Measurements from ENCODE around the gene KCNN4.

The KCNN4 gene

DNA sequence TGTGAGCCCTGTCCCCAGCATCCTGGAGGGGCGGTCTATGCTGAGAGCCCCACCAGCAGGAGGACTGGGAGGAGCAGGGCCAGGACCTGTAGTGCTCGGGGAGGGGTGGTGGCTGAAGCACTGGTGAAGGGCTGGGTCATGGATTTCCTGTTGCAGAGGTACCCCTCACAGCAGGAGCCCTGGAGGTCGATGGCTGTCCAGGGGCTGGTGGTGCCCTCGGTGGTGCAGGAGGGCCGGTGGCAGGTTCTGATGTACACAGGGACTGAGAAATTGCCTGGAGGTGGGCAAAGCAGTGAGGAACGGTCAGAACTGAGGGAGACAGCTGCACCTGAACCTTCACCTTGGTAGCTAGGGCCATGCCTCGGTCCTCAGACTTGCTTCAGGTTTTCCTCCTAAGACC is 16.8 kb upstream of the KCNN4 start:
- Histone ChIP-seq H3K18ac (ENCODE audit: low read length) (no peak overlapping the region), H3K9ac (ENCODE audit: low read length) (no peak overlapping the region), H3K27me3 (ENCODE audit: insufficient read depth, low read length, poor library complexity) (peaks cover 4% of the 10 kb centered on the region), H2BK5ac (ENCODE audit: low read length) (no peak overlapping the region), H3K79me1 (ENCODE audit: low read length) (no peaks in the 10 kb centered on the region), H3K79me2 (ENCODE audit: control insufficient read depth, insufficient read depth, low read length) (no peaks in the 10 kb centered on the region), H3K23ac (ENCODE audit: low read length) (no peak overlapping the region), H3K4me2 (ENCODE audit: low read length) (no peak overlapping the region), H2BK120ac (ENCODE audit: low read depth, low read length) (no peak overlapping the region), H3K56ac (ENCODE audit: low read length) (no peak overlapping the region), H2BK15ac (replicated peaks; ENCODE audit: low read depth) (no peak overlapping the region), H2AK5ac (ENCODE audit: low read length) (no peak overlapping the region), H3K36me3 (ENCODE audit: control insufficient read depth, insufficient read depth, low read length) (no peaks in the 10 kb centered on the region), H3K4me1 (ENCODE audit: control insufficient read depth, low read depth, low read length) (no peaks in the 10 kb centered on the region), H4K8ac (ENCODE audit: low read depth, low read length) (no peak overlapping the region), H3K4ac (ENCODE audit: low read depth, low read length) (no peak overlapping the region), H3K4me3 (ENCODE audit: low read length) (no peak overlapping the region), H4K5ac (ENCODE audit: low read length) (no peak overlapping the region), H3K27ac (ENCODE audit: low read depth, low read length) (no peak overlapping the region)
- no peak for DNase-seq
- no CpG with 5 or more reads among the region's 7 CpGs for WGBS (ENCODE audit: extremely low coverage, insufficient coverage, low lambda C conversion rate)

DNA sequence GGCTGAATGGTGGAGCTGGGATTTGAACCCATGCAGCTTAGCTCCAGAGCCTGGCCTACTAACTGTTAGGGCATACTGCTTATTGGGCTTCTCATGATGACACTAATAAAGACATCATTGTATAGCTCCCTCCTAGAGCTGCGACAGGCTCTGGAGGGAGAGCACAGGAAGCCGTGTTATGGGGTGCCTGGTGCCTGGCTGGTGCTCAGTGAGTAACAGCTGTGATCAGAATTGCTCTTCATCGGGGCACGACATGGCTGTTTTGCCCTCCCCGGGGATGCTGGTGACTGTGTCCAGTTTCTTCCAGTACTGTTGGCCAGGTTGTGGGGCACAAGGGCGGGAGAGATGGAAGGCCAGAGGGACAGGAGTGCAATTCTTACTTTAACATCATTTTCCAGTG is 16.3 kb upstream of the KCNN4 start:
- no peak overlapping the region for H3K56ac ChIP-seq (ENCODE audit: low read length)
- H3K4me1 ChIP-seq (ENCODE audit: control insufficient read depth, low read depth, low read length) = no peaks in the 10 kb centered on the region
- no peaks in the 10 kb centered on the region for H3K79me1 ChIP-seq (ENCODE audit: low read length)
- peaks cover 4% of the 10 kb centered on the region for H3K27me3 ChIP-seq (ENCODE audit: insufficient read depth, low read length, poor library complexity)
- no peak overlapping the region for H3K27ac ChIP-seq (ENCODE audit: low read depth, low read length)
- no peak overlapping the region for H3K18ac ChIP-seq (ENCODE audit: low read length)
- H2BK120ac ChIP-seq (ENCODE audit: low read depth, low read length) = no peak overlapping the region
- no peak overlapping the region for H3K23ac ChIP-seq (ENCODE audit: low read length)
- DNase-seq = no peak
- H4K8ac ChIP-seq (ENCODE audit: low read depth, low read length) = no peak overlapping the region
- H3K4me3 ChIP-seq (ENCODE audit: low read length) = no peak overlapping the region
- no peak overlapping the region for H3K4me2 ChIP-seq (ENCODE audit: low read length)
- WGBS (ENCODE audit: extremely low coverage, insufficient coverage, low lambda C conversion rate) = no CpG with 5 or more reads among the region's 6 CpGs
- H3K9ac ChIP-seq (ENCODE audit: low read length) = no peak overlapping the region
- H3K36me3 ChIP-seq (ENCODE audit: control insufficient read depth, insufficient read depth, low read length) = no peaks in the 10 kb centered on the region
- no peak overlapping the region for H2BK5ac ChIP-seq (ENCODE audit: low read length)
- no peak overlapping the region for H3K4ac ChIP-seq (ENCODE audit: low read depth, low read length)
- H2BK15ac ChIP-seq (replicated peaks; ENCODE audit: low read depth) = no peak overlapping the region
- H3K79me2 ChIP-seq (ENCODE audit: control insufficient read depth, insufficient read depth, low read length) = no peaks in the 10 kb centered on the region
- H2AK5ac ChIP-seq (ENCODE audit: low read length) = no peak overlapping the region
- H4K5ac ChIP-seq (ENCODE audit: low read length) = no peak overlapping the region

DNA sequence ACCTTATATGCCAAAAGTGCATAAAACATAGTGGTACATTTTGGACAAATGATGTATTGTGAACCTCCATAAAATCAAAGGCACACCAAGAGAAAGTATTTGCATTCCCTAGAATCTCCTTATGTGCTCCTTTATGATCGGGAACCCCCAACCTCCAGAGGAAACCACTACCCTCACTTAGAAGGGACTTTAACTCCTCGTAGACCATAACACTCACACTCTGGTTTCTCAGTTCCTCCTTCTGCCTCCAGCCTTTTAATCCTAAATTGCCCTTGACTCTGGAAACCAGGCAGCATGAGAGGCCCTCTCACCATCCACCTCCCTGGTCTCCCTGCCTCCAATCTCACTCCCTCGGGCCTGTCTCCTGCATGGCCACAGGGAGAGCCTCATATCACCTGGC is 9.8 kb upstream of the KCNN4 start:
- no peaks in the 10 kb centered on the region for H3K27me3 ChIP-seq (ENCODE audit: insufficient read depth, low read length, poor library complexity)
- H3K4ac ChIP-seq (ENCODE audit: low read depth, low read length) = no peak overlapping the region
- no CpG with 5 or more reads among the region's 3 CpGs for WGBS (ENCODE audit: extremely low coverage, insufficient coverage, low lambda C conversion rate)

DNA sequence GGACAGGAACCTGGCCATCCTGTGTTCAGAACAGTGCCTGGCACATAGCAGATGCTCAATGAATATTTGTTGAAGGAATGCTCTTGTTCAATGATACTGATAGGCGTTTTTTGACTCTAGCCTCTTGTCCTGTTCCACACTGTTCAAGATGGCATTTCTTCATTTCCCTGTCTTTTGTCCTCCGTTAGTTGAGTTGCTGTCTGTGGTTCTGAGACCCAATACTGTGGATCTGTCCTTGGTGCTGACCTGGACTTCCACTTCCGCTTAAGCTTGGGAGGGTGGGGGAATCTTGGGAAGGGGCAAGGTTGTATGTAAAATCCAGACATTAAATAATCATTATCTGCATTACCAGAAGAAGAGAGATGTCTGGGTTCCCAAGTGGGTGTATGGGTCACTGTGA is 8.3 kb upstream of the KCNN4 start:
- Histone ChIP-seq H4K5ac (ENCODE audit: low read length) (no peak overlapping the region), H3K27ac (ENCODE audit: low read depth, low read length) (no peak overlapping the region), H3K4me3 (ENCODE audit: low read length) (no peak overlapping the region), H3K4me2 (ENCODE audit: low read length) (no peak overlapping the region), H3K9ac (ENCODE audit: low read length) (no peak overlapping the region), H3K79me1 (ENCODE audit: low read length) (no peaks in the 10 kb centered on the region), H3K36me3 (ENCODE audit: control insufficient read depth, insufficient read depth, low read length) (no peaks in the 10 kb centered on the region), H3K23ac (ENCODE audit: low read length) (no peak overlapping the region), H3K56ac (ENCODE audit: low read length) (no peak overlapping the region), H4K8ac (ENCODE audit: low read depth, low read length) (no peak overlapping the region), H3K4ac (ENCODE audit: low read depth, low read length) (no peak overlapping the region), H3K4me1 (ENCODE audit: control insufficient read depth, low read depth, low read length) (no peaks in the 10 kb centered on the region), H2BK120ac (ENCODE audit: low read depth, low read length) (no peak overlapping the region), H3K18ac (ENCODE audit: low read length) (no peak overlapping the region), H3K79me2 (ENCODE audit: control insufficient read depth, insufficient read depth, low read length) (no peaks in the 10 kb centered on the region), H2BK15ac (replicated peaks; ENCODE audit: low read depth) (no peak overlapping the region), H2AK5ac (ENCODE audit: low read length) (no peak overlapping the region), H2BK5ac (ENCODE audit: low read length) (no peak overlapping the region), H3K27me3 (ENCODE audit: insufficient read depth, low read length, poor library complexity) (no peaks in the 10 kb centered on the region)
- WGBS (ENCODE audit: extremely low coverage, insufficient coverage, low lambda C conversion rate) = no CpG with 5 or more reads among the region's 3 CpGs
- peak; percentile 69 for DNase-seq

More for the DNA sequence above, 9.8 kb upstream of the KCNN4 start:
- no peak overlapping the region for H4K8ac ChIP-seq (ENCODE audit: low read depth, low read length)
- H3K4me2 ChIP-seq (ENCODE audit: low read length) = no peak overlapping the region
- no peak overlapping the region for H3K56ac ChIP-seq (ENCODE audit: low read length)
- H2AK5ac ChIP-seq (ENCODE audit: low read length) = no peak overlapping the region
- H3K23ac ChIP-seq (ENCODE audit: low read length) = no peak overlapping the region
- no peaks in the 10 kb centered on the region for H3K36me3 ChIP-seq (ENCODE audit: control insufficient read depth, insufficient read depth, low read length)
- H3K4me3 ChIP-seq (ENCODE audit: low read length) = no peak overlapping the region
- H2BK15ac ChIP-seq (replicated peaks; ENCODE audit: low read depth) = no peak overlapping the region
- no peak overlapping the region for H3K27ac ChIP-seq (ENCODE audit: low read depth, low read length)
- no peaks in the 10 kb centered on the region for H3K4me1 ChIP-seq (ENCODE audit: control insufficient read depth, low read depth, low read length)
- DNase-seq = no peak
- no peak overlapping the region for H2BK120ac ChIP-seq (ENCODE audit: low read depth, low read length)
- no peak overlapping the region for H3K18ac ChIP-seq (ENCODE audit: low read length)
- no peak overlapping the region for H4K5ac ChIP-seq (ENCODE audit: low read length)
- H3K9ac ChIP-seq (ENCODE audit: low read length) = no peak overlapping the region
- H3K79me2 ChIP-seq (ENCODE audit: control insufficient read depth, insufficient read depth, low read length) = no peaks in the 10 kb centered on the region
- H3K79me1 ChIP-seq (ENCODE audit: low read length) = no peaks in the 10 kb centered on the region
- no peak overlapping the region for H2BK5ac ChIP-seq (ENCODE audit: low read length)

DNA sequence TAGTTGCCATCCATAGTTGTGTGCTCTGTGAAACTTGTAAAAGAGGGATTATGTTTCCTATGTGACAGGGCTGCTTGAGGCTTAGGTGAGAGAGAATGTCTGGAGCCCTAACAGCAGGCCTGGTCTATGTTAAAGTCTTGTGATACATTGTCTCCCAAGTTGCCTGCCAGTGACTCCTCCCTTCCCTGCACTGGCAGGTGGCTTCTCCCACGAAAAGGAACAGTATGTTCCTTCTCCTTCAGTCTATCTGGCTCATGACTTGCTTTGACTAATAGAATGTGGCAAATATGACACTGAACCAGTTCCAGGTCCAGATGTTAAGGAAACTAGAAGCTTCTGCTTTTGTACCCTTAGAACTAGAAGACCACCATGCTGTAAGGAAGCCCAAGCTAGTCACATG is 5.9 kb upstream of the KCNN4 start:
- DNase-seq = no peak
- H3K23ac ChIP-seq (ENCODE audit: low read length) = no peak overlapping the region
- no peak overlapping the region for H3K18ac ChIP-seq (ENCODE audit: low read length)
- no peaks in the 10 kb centered on the region for H3K36me3 ChIP-seq (ENCODE audit: control insufficient read depth, insufficient read depth, low read length)
- no peaks in the 10 kb centered on the region for H3K4me1 ChIP-seq (ENCODE audit: control insufficient read depth, low read depth, low read length)
- no peaks in the 10 kb centered on the region for H3K79me1 ChIP-seq (ENCODE audit: low read length)
- WGBS (ENCODE audit: extremely low coverage, insufficient coverage, low lambda C conversion rate) = no CpG with 5 or more reads among the region's 1 CpG
- H4K5ac ChIP-seq (ENCODE audit: low read length) = no peak overlapping the region
- no peak overlapping the region for H3K4me3 ChIP-seq (ENCODE audit: low read length)
- H2BK5ac ChIP-seq (ENCODE audit: low read length) = no peak overlapping the region
- H3K9ac ChIP-seq (ENCODE audit: low read length) = no peak overlapping the region
- no peak overlapping the region for H3K4ac ChIP-seq (ENCODE audit: low read depth, low read length)
- H3K27me3 ChIP-seq (ENCODE audit: insufficient read depth, low read length, poor library complexity) = no peaks in the 10 kb centered on the region
- no peak overlapping the region for H3K27ac ChIP-seq (ENCODE audit: low read depth, low read length)
- H2AK5ac ChIP-seq (ENCODE audit: low read length) = no peak overlapping the region
- no peak overlapping the region for H2BK120ac ChIP-seq (ENCODE audit: low read depth, low read length)
- no peak overlapping the region for H3K4me2 ChIP-seq (ENCODE audit: low read length)
- H2BK15ac ChIP-seq (replicated peaks; ENCODE audit: low read depth) = no peak overlapping the region
- H3K79me2 ChIP-seq (ENCODE audit: control insufficient read depth, insufficient read depth, low read length) = no peaks in the 10 kb centered on the region
- H4K8ac ChIP-seq (ENCODE audit: low read depth, low read length) = no peak overlapping the region
- no peak overlapping the region for H3K56ac ChIP-seq (ENCODE audit: low read length)

DNA sequence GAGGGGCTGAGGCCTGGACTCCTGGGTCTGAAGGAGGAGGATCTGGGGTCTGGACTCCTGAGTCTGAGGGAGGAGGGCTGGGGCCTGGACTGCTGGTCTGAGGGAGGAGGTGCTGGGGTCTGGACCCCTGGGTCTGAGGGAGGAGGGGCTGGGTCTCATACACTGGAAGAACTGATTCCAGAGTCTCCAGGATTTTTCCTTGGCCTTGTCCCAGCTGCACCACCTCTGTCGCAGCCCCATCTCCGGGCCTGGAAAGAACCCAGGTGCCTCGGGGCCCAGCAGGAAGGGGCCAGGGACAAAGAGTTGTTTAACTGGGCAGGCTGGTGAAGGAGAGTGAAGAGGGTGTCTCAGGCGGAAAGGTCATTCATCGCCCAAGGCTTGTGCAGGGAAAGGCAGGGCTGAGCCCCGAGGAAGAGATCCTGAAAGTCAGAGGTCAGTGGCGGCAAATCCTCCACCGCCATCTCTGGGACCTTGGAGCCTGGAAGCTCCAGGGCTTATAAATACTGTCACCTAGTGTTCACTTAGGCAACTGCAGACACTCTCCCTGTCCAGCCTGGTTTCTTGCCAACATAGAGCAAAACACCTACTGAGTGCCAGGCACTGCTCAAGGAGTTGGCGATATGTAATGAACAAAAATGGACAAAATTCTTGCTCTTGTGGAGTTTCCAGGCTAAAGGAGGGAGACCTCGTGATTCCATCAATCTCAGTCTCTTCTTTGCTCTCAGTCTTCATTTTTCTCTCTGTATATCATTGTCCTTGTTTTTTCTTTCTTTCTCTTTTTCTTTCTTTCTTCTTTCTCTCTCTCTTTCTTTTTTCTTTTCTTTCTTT is 4.4 kb upstream of the KCNN4 start:
- no peak overlapping the region for H3K4me2 ChIP-seq (ENCODE audit: low read length)
- no peak overlapping the region for H4K8ac ChIP-seq (ENCODE audit: low read depth, low read length)

More for the DNA sequence above, 4.4 kb upstream of the KCNN4 start:
- H2BK5ac ChIP-seq (ENCODE audit: low read length) = no peak overlapping the region
- no peaks in the 10 kb centered on the region for H3K79me2 ChIP-seq (ENCODE audit: control insufficient read depth, insufficient read depth, low read length)
- no peak overlapping the region for H3K23ac ChIP-seq (ENCODE audit: low read length)
- H3K79me1 ChIP-seq (ENCODE audit: low read length) = no peaks in the 10 kb centered on the region
- no peak overlapping the region for H3K9ac ChIP-seq (ENCODE audit: low read length)
- H2BK120ac ChIP-seq (ENCODE audit: low read depth, low read length) = no peak overlapping the region
- no peak overlapping the region for H4K5ac ChIP-seq (ENCODE audit: low read length)
- peak; percentile 84 for DNase-seq
- no peaks in the 10 kb centered on the region for H3K4me1 ChIP-seq (ENCODE audit: control insufficient read depth, low read depth, low read length)
- H3K36me3 ChIP-seq (ENCODE audit: control insufficient read depth, insufficient read depth, low read length) = no peaks in the 10 kb centered on the region
- H3K27ac ChIP-seq (ENCODE audit: low read depth, low read length) = no peak overlapping the region
- no peak overlapping the region for H3K4me3 ChIP-seq (ENCODE audit: low read length)
- H3K4ac ChIP-seq (ENCODE audit: low read depth, low read length) = no peak overlapping the region
- H3K56ac ChIP-seq (ENCODE audit: low read length) = no peak overlapping the region
- no peak overlapping the region for H2AK5ac ChIP-seq (ENCODE audit: low read length)
- no peak overlapping the region for H3K18ac ChIP-seq (ENCODE audit: low read length)
- no peak overlapping the region for H2BK15ac ChIP-seq (replicated peaks; ENCODE audit: low read depth)
- H3K27me3 ChIP-seq (ENCODE audit: insufficient read depth, low read length, poor library complexity) = no peaks in the 10 kb centered on the region
- no CpG with 5 or more reads among the region's 10 CpGs for WGBS (ENCODE audit: extremely low coverage, insufficient coverage, low lambda C conversion rate)

Data from mesendoderm (in vitro differentiated cells).